SK-N-SH (cell line): ENCODE results near the gene FCRL5.

Source experiments
- CTCF ChIP-seq: fragments of 200-600 bp; sonication (generic); IDR thresholded peaks from 2 replicates; pipeline ENCODE4 v1.6.1; 2017; ENCODE audit warnings: antibody characterized with exemption, mild to moderate bottlenecking, moderate library complexity
- USF1 ChIP-seq: IDR thresholded peaks from 2 replicates; pipeline ENCODE4 v1.4.0; 2012; ENCODE audit warnings: low read depth, borderline replicate concordance
- ZBTB33 ChIP-seq: IDR thresholded peaks from 2 replicates; pipeline ENCODE4 v1.4.0; 2012; ENCODE audit warnings: low read depth, borderline replicate concordance

- TF ChIP-seq ZBTB33: no peak
- no peak for TF ChIP-seq USF1
- no peak for TF ChIP-seq CTCF
Measured at GRCh38 chr1:157580828-157581210, 28.5 kb upstream of the FCRL5 start.
